H1 (cell line): ENCODE data around the gene CEP44. TPM values are rescaled to one million over a fixed set of nuclear protein-coding genes. Genes with fewer than 3 reads are reported as not detected.

ENCODE experiments used
- BACH1 ChIP-seq: IDR thresholded peaks from 2 replicates; pipeline ENCODE4 v1.6.1; 2012; ENCODE audit warnings: low read length, improper control_type of control experiment
- BRCA1 ChIP-seq: IDR thresholded peaks from 2 replicates; pipeline ENCODE4 v1.6.1; 2012; ENCODE audit warnings: low read depth, low read length, improper control_type of control experiment
- CBX5 ChIP-seq: fragments of 300-800, 300-1000 bp; sonication (generic); IDR thresholded peaks from 2 replicates; pipeline ENCODE4 v1.7.1; 2016; ENCODE audit warnings: antibody characterized with exemption, low read length, low read depth
- CTCF ChIP-seq, 3 experiments: IDR thresholded peaks; 1 replicate in 2 of 3; 2 replicates in 1 of 3; pipeline versions ENCODE4 v1.5.1 to v1.6.1; 2011; ENCODE audit warnings: low read length in 3 of 3, mild to moderate bottlenecking in 3 of 3, inconsistent platforms in 2 of 3, low read depth in 1 of 3, moderate library complexity in 1 of 3; ENCODE audit not compliant: insufficient read depth in 1 of 3; ENCODE audit errors: control extremely low read depth in 1 of 3
- EGR1 ChIP-seq: IDR thresholded peaks from 2 replicates; pipeline ENCODE4 v1.6.1; 2011; ENCODE audit warnings: low read depth, low read length, borderline replicate concordance
- HDAC2 ChIP-seq, 2 experiments: fragments of 300-600 bp in 1 of 2; sonication (generic) in 1 of 2; IDR thresholded peaks; 2 replicates each; pipeline ENCODE4 v1.6.1; 2011 to 2012; ENCODE audit warnings: low read depth in 2 of 2, low read length in 2 of 2, mild to moderate bottlenecking in 2 of 2, moderate library complexity in 2 of 2, borderline replicate concordance in 1 of 2, inconsistent platforms in 1 of 2
- RAD21 ChIP-seq, 2 experiments: IDR thresholded peaks in 1 of 2; conservative IDR thresholded peaks in 1 of 2; 2 replicates each; pipeline ENCODE4 v1.6.1; 2011; ENCODE audit warnings: low read depth in 2 of 2, low read length in 2 of 2, improper control_type of control experiment in 1 of 2, inconsistent platforms in 1 of 2, mild to moderate bottlenecking in 1 of 2, moderate library complexity in 1 of 2
- SIN3A ChIP-seq, 2 experiments: IDR thresholded peaks in 1 of 2; conservative IDR thresholded peaks in 1 of 2; 2 replicates each; pipeline ENCODE4 v1.6.1; 2011 to 2012; ENCODE audit warnings: low read length in 2 of 2, improper control_type of control experiment in 1 of 2, low read depth in 1 of 2, mild to moderate bottlenecking in 1 of 2
- SP1 ChIP-seq: IDR thresholded peaks from 2 replicates; pipeline ENCODE4 v1.6.1; 2011; ENCODE audit warnings: low read depth, low read length
- SP2 ChIP-seq: IDR thresholded peaks from 2 replicates; pipeline ENCODE4 v1.6.1; 2012; ENCODE audit warnings: mild to moderate bottlenecking, low read length, inconsistent platforms
- SRF ChIP-seq: IDR thresholded peaks from 2 replicates; pipeline ENCODE4 v1.6.1; 2011; ENCODE audit warnings: mild to moderate bottlenecking, low read depth, low read length, moderate library complexity
- USF2 ChIP-seq: IDR thresholded peaks from 2 replicates; pipeline ENCODE4 v1.6.1; 2011; ENCODE audit warnings: low read length, improper control_type of control experiment
- polyA plus RNA-seq, 7 experiments: library from polyadenylated mRNA; depleted of rRNA in 3 of 7; stranded (reverse) in 5 of 7; unstranded in 2 of 7; fragments of >200 nt in 5 of 7; fragments of 200-250 nt in 2 of 7; gene quantifications; 1 replicate in 5 of 7; 2 replicates in 1 of 7; 4 replicates in 1 of 7; pipeline versions ENCODE4 v1.2.1 to v1.2.3, GENCODE V29; 2011 to 2013; ENCODE audit warnings: missing spikeins in 2 of 7, mixed read lengths in 2 of 7
- total RNA-seq: library from RNA; stranded (reverse); fragmentation: NEBNext Ultra II Directional; extraction: Animal tissue kit (Norgen Biotek cat#: 25700); gene quantifications from 2 replicates; pipeline ENCODE4 v1.2.1, GENCODE V29; 2021

Gene CEP44
- total and polyA plus RNA-seq, 2 of the 8 experiments (the other 6 are each of a cell fraction or from before 2014, with no cell fraction given): 3.4 to 17.1 TPM

GRCh38 chr4:174365018-174365587, 81.4 kb downstream of the CEP44 start (continued):
- TF ChIP-seq BACH1: peak; percentile 76
- peak; percentile 69 to 79 for TF ChIP-seq RAD21 (IDR thresholded peaks at IDR 0.05 in 1 of 2, conservative IDR thresholded peaks at IDR 0.05 in 1 of 2; ENCODE audit: low read depth in 2 of 2, low read length in 2 of 2)
- no peak for TF ChIP-seq BRCA1
- TF ChIP-seq SP1: no peak
- TF ChIP-seq EGR1: no peak
- TF ChIP-seq SRF: no peak
- TF ChIP-seq USF2: no peak
- TF ChIP-seq CTCF (IDR thresholded peaks at IDR 0.05; ENCODE audit: control extremely low read depth in 1 of 3, insufficient read depth in 1 of 3, low read depth in 1 of 3, low read length in 3 of 3): peak in 1 of 3 experiments; percentile 42; a peak in 1 of 4 replicates
- TF ChIP-seq SIN3A (conservative IDR thresholded peaks at IDR 0.05 in 1 of 2, IDR thresholded peaks at IDR 0.05 in 1 of 2; ENCODE audit: low read depth in 1 of 2, low read length in 2 of 2): no peak
- TF ChIP-seq CBX5: no peak
- TF ChIP-seq HDAC2 (IDR thresholded peaks at IDR 0.05; ENCODE audit: borderline replicate concordance in 1 of 2, low read depth in 2 of 2, low read length in 2 of 2): no peak
- no peak for TF ChIP-seq SP2
